Transverse colon (tissue), 4 donors: ENCODE data around the gene GABBR2. TPM values are rescaled to one million over a fixed set of nuclear protein-coding genes. Genes with fewer than 3 reads are reported as not detected.

Source experiments
- DNase-seq: peaks from one replicate; pipeline ENCODE4 v3.0.0-alpha.2; 2019
- H3K27ac ChIP-seq, 4 donors: fragments of 200-600 bp; sonication (generic); 2 replicates each; pipeline ENCODE4 v1.5.1; 2016 to 2018; ENCODE audit warnings: inconsistent platforms in 4 of 4
- H3K27me3 ChIP-seq: fragments of 200-600 bp; sonication (generic); 2 replicates; pipeline ENCODE4 v1.5.1; 2017; ENCODE audit warnings: inconsistent platforms
- H3K36me3 ChIP-seq, 4 donors: fragments of 200-600 bp; sonication (generic); 2 replicates each; pipeline ENCODE4 v1.5.1; 2017 to 2019; ENCODE audit warnings: inconsistent platforms in 4 of 4
- H3K4me1 ChIP-seq, 4 donors: fragments of 200-600 bp; sonication (generic); 2 replicates each; pipeline ENCODE4 v1.5.1; 2017 to 2020; ENCODE audit warnings: inconsistent platforms in 4 of 4
- H3K4me3 ChIP-seq, 4 donors: fragments of 200-600 bp; sonication (generic); 1 replicate in 1 of 4; 2 replicates in 3 of 4; pipeline versions ENCODE4 v1.5.1 to v1.6.1; 2017 to 2019; ENCODE audit warnings: inconsistent platforms in 4 of 4
- H3K9me3 ChIP-seq, 2 donors: fragments of 200-600 bp; sonication (generic); 2 replicates each; pipeline ENCODE4 v1.5.1; 2017 to 2019; ENCODE audit warnings: inconsistent platforms in 2 of 2
- CTCF ChIP-seq, 5 experiments: fragments of 200-600 bp in 3 of 5; fragments of 450-650 bp in 2 of 5; sonication (generic) in 3 of 5; IDR thresholded peaks; 1 replicate in 2 of 5; 2 replicates in 3 of 5; pipeline ENCODE4 v1.5.1; 2016 to 2017; ENCODE audit warnings: antibody characterized with exemption in 5 of 5, inconsistent platforms in 3 of 5, mild to moderate bottlenecking in 2 of 5, moderate library complexity in 1 of 5
- EP300 ChIP-seq: sonication (generic); formaldehyde crosslinking; IDR thresholded peaks from one replicate; pipeline ENCODE4 v1.6.1; 2017; ENCODE audit warnings: antibody characterized with exemption, low read depth
- POLR2A ChIP-seq: fragments of 450-650 bp; IDR thresholded peaks from one replicate; pipeline ENCODE4 v1.6.1; 2016; ENCODE audit warnings: antibody characterized with exemption, mild to moderate bottlenecking, moderate library complexity
- POLR2AphosphoS5 ChIP-seq, 3 donors: sonication (generic); formaldehyde crosslinking; IDR thresholded peaks; one replicate each; pipeline ENCODE4 v1.6.1; 2016; ENCODE audit warnings: antibody characterized with exemption in 3 of 3
- WGBS, 2 donors: methylation state at CpG; one replicate each; pipeline ENCODE4 v1.1.5; 2018; ENCODE audit warnings: low coverage in 1 of 2; 5-methylcytosine and 5-hydroxymethylcytosine counted together
- in situ Hi-C, 4 donors: fragments of 200-750 bp; cut with MboI; loops; one replicate each; pipeline versions ENCODE4 v1.15.0 to v1.15.1; 2017; ENCODE audit warnings: low sequenced_read_pairs in 3 of 4, low pct_ligation_motif_present in 1 of 4, low pct_unique_long_range_greater_than_20kb in 1 of 4
- intact Hi-C: fragments of 100-400 bp; cut with DNase I; formaldehyde crosslinking; loops from one replicate; pipeline ENCODE4 v1.15.1; 2023; ENCODE audit warnings: low total_unique reads
- total RNA-seq, 4 donors: library from RNA; depleted of rRNA; stranded (reverse); fragments of >200 nt; gene quantifications; one replicate each; pipeline ENCODE4 v1.1.0, GENCODE V29; 2016

GABBR2 gene
- total RNA-seq, 4 donors from 2014 or later = not detected

DNA sequence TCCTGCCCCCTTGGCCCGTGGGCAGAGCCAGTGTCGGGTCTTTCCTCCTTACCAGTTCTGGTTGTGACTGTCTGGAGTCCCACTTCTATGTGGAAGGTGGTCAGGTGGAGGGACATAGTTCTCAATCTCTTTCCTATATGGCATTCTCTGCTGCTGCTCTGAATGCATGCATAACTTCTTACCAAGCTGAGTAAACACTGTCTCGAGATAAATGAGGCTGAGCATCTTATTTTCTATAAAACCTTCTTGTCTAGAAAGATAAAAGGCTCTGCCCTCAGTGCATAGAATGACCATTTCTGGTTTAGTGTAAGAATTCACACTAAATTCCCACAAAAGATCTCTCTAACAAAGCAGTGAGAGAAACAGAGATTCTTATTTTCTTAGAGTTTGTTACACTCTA is 347.1 kb downstream of the GABBR2 start:
- peaks cover 7 to 12% of the 10 kb centered on the region in 2 donors for H3K9me3 ChIP-seq
- no peak overlapping the region for H3K27ac ChIP-seq
- no peaks in the 10 kb centered on the region for H3K4me1 ChIP-seq
- no peak for TF ChIP-seq EP300
- no peak for TF ChIP-seq CTCF (IDR thresholded peaks at IDR 0.05)
- TF ChIP-seq POLR2AphosphoS5 (IDR thresholded peaks at IDR 0.05) = no peak
- H3K4me3 ChIP-seq = no peak overlapping the region
- in situ Hi-C loops (no loop called here), intact Hi-C loops (no loop called here)
- WGBS, 2 donors = 54% methylated on average over 3 of the region's 3 CpGs; no CpG with 5 or more reads in 1 of the 2 donors
- H3K27me3 ChIP-seq = no peaks in the 10 kb centered on the region
- DNase-seq = no peak
- no peaks in the 10 kb centered on the region for H3K36me3 ChIP-seq

- Histone ChIP-seq H3K9me3 (peaks cover under 1 to 3% of the 10 kb centered on the region in 2 donors), H3K27ac (no peak overlapping the region), H3K36me3 (no peaks in the 10 kb centered on the region), H3K27me3 (no peaks in the 10 kb centered on the region), H3K4me1 (no peaks in the 10 kb centered on the region), H3K4me3 (no peak overlapping the region)
- 0 to 23% methylated on average over 2 of the region's 2 CpGs for WGBS, 2 donors
- in situ Hi-C loops = no loop called here
- intact Hi-C loops = no loop called here
- no peak for DNase-seq
- TF ChIP-seq POLR2A = no peak
- no peak for TF ChIP-seq POLR2AphosphoS5 (IDR thresholded peaks at IDR 0.05)
- TF ChIP-seq EP300 = no peak
- TF ChIP-seq CTCF (IDR thresholded peaks at IDR 0.05) = no peak
Observed at GRCh38 chr9:98360176-98360708, 348.5 kb downstream of the GABBR2 start.

DNA sequence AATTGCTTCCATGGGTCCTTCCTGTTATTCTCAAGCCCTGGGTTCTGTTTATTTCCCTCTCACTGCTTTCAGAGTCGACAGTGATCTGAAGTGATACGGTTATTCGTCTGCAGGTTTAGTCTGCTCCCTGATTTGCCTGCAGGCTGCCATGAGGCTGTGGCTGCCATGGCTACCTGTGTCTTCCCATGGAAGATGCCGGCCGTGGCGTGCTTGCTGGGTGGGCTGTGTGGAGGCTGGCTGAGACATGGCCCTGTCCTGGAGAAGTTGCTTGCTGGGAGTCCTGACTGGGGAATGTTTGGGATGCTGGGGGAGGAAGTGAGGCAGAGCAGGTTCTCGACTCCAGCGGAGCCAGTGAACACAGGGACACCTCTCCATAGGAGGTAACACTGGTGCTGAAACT is 349.2 kb downstream of the GABBR2 start:
- no peak for DNase-seq
- Histone ChIP-seq H3K9me3 (no peaks in the 10 kb centered on the region), H3K27me3 (no peaks in the 10 kb centered on the region), H3K4me1 (no peaks in the 10 kb centered on the region), H3K4me3 (no peak overlapping the region), H3K36me3 (no peaks in the 10 kb centered on the region), H3K27ac (no peak overlapping the region)
- TF ChIP-seq EP300 = no peak
- TF ChIP-seq POLR2A = no peak
- TF ChIP-seq CTCF (IDR thresholded peaks at IDR 0.05) = no peak
- no peak for TF ChIP-seq POLR2AphosphoS5 (IDR thresholded peaks at IDR 0.05)
- intact Hi-C loops (no loop called here), in situ Hi-C loops (loop anchor here in 1 of 4 donors (10.0 kb wide), 1 partner anchor 55 kb away; no protein-coding TSS in a partner anchor)
- WGBS, 2 donors = 70 to 89% methylated on average over 2 to 8 of the region's 8 CpGs

GRCh38 chr9:98357921-98358535 is 350.7 kb downstream of the GABBR2 start:
- Histone ChIP-seq H3K4me1 (no peaks in the 10 kb centered on the region), H3K27ac (no peak overlapping the region), H3K9me3 (no peaks in the 10 kb centered on the region), H3K27me3 (no peaks in the 10 kb centered on the region), H3K36me3 (no peaks in the 10 kb centered on the region), H3K4me3 (no peak overlapping the region)
- in situ Hi-C loops = loop anchor here in 1 of 4 donors (10.0 kb wide), 1 partner anchor 57 kb away; no protein-coding TSS in a partner anchor
- DNase-seq = no peak
- WGBS, 2 donors = 80 to 100% methylated on average over 1 to 6 of the region's 6 CpGs
- TF ChIP-seq CTCF (IDR thresholded peaks at IDR 0.05) (no peak), POLR2AphosphoS5 (IDR thresholded peaks at IDR 0.05) (no peak), EP300 (no peak), POLR2A (no peak)
- intact Hi-C loops = no loop called here
